NCI-H187 treated with DMSO at 0.1 percent for 48 hours (cell line): Measurements from ENCODE around the gene HAUS5.
"Not testable (repeated sequence)": the region's sequence is repeated elsewhere in the genome, so short reads cannot be mapped to it uniquely, and the experiment has no call there.

ENCODE experiments used
- DNase-seq: peaks from one replicate; lab custom pipeline; 2025; lab: John Stamatoyannopoulos, UW

HAUS5 gene

GRCh38 chr19:35612559-35613321 lies at the start of gene HAUS5:
Gene HAUS5 (plus strand): TSS chr19:35612735. CDS start chr19:35612795, 60 bp downstream.
- DNase-seq, result peak; percentile 89

- DNase-seq, result no peak
Observed at GRCh38 chr19:35562776-35563175, 49.8 kb upstream of the HAUS5 start.

GRCh38 chr19:35563207-35563829 lies 49.2 kb upstream of the HAUS5 start, which contains the start of gene ATP4A:
Gene ATP4A (minus strand): TSS chr19:35563658. CDS start chr19:35563629, 29 bp downstream.
- DNase-seq, result no peak

- no peak for DNase-seq
Observed at GRCh38 chr19:35565016-35565856, 47.3 kb upstream of the HAUS5 start.

- no peak for DNase-seq
Observed at GRCh38 chr19:35566738-35567137, 45.8 kb upstream of the HAUS5 start.

- DNase-seq, result no peak
Observed at GRCh38 chr19:35569281-35569781, 43.2 kb upstream of the HAUS5 start.

- DNase-seq, result no peak
Observed at GRCh38 chr19:35571406-35571965, 41.0 kb upstream of the HAUS5 start.

- DNase-seq, result no peak
Observed at GRCh38 chr19:35577918-35578317, 34.6 kb upstream of the HAUS5 start.

- DNase-seq, result no peak
Observed at GRCh38 chr19:35578707-35579106, 33.8 kb upstream of the HAUS5 start.

- DNase-seq, result no peak
Observed at GRCh38 chr19:35582760-35583159, 29.8 kb upstream of the HAUS5 start.

- no peak for DNase-seq
Observed at GRCh38 chr19:35585848-35586247, 26.7 kb upstream of the HAUS5 start, which contains the start of gene PMIS2. Gene PMIS2 (plus strand): TSS chr19:35586173. CDS start chr19:35586260, 87 bp downstream.

GRCh38 chr19:35587321-35587720 lies 25.2 kb upstream of the HAUS5 start:
- no peak for DNase-seq

GRCh38 chr19:35590875-35591274 lies 21.7 kb upstream of the HAUS5 start:
- DNase-seq, result no peak

- no peak for DNase-seq
Observed at GRCh38 chr19:35592226-35592625, 20.3 kb upstream of the HAUS5 start.

- not testable (repeated sequence) for DNase-seq
Observed at GRCh38 chr19:35595026-35595425, 17.5 kb upstream of the HAUS5 start.

GRCh38 chr19:35595928-35596327 lies 16.6 kb upstream of the HAUS5 start:
- DNase-seq, result no peak

GRCh38 chr19:35596366-35596999 lies 16.1 kb upstream of the HAUS5 start:
- no peak for DNase-seq

- DNase-seq, result no peak
Observed at GRCh38 chr19:35601971-35602370, 10.6 kb upstream of the HAUS5 start.

GRCh38 chr19:35604436-35604835 lies 8.1 kb upstream of the HAUS5 start:
- DNase-seq, result not testable (repeated sequence)

- DNase-seq, result not testable (repeated sequence)
Observed at GRCh38 chr19:35607170-35607569, 5.4 kb upstream of the HAUS5 start.

GRCh38 chr19:35607661-35608060 lies 4.9 kb upstream of the HAUS5 start:
- no peak for DNase-seq
